OCI-M2 (cell line): Measurements from ENCODE around the gene TEX44.
A peak's percentile ranks its signal among the peaks of the same experiment; 100 is the strongest.
"Not testable (repeated sequence)": the region's sequence is repeated elsewhere in the genome, so short reads cannot be mapped to it uniquely, and the experiment has no call there.

ENCODE experiments used
- DNase-seq: peaks from one replicate; lab custom pipeline; 2025; ENCODE audit not compliant: unreplicated experiment; lab: John Stamatoyannopoulos, UW

TEX44 gene

DNA sequence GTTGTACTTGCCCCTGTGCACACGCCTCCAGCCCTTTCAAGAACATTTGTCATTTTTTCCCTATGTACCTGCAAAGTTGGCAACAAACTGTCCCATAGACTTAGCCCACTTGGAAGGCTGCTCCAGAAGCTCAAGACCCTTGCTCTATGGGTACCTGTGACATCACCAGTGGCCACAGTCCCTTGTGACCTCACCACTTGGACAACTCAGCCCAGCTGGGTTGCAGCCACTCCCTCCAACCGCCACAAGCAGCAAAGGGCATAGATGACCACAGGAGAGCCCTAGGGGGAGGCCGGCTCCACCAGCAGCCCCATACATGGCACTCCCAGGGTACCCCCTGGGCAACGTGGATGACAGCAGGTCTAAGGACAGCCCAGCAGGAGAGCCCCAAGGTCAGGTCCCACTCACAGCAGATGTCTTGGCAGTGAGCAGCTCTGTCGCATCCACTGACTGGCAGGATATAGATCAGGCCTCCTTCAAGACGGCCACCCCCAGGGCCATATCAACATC, at the start of gene TEX44:
TSS of gene TEX44 (plus strand) at position 229 of the 510 bp plus-strand sequence. CDS start at position 317, 88 bp downstream.
- DNase-seq, result no peak

GRCh38 chr2:231545105-231545902, 47.4 kb upstream of the TEX44 start:
- DNase-seq, result peak; percentile 31

DNA sequence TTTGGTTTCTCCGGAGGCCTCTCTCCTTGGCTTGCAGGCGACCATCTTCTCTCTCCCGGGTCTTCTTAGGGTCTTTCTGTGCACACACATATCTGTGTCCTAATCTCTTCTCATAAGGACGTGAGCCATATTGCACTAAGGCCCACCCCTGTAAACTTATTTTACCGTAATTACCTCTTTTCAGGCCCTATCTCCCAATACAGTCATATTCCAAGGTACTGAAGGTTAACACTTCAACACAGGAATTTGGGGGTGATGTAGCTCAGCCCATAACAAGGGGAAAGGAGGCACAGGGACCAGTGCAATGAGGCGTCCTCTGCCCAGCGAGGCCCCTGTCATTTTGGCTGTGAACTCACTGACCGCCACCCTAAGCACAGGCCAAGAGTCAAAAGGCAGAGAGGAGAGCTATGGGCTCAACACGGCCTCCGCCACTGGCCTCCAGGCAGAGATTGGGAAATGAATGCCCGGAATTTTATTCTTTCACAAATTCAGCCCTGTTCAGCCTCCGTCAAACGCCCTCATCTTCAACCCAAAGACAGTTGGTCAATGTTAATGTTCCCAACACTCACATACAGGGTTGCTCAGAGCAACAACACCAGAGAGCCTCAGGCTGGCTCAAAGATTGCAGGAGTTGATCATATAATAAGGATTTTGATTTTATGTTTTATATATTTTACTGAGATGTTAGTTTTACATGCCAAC, 46.5 kb upstream of the TEX44 start:
- no peak for DNase-seq

- DNase-seq, result no peak
Measured at GRCh38 chr2:231547315-231548110, 45.2 kb upstream of the TEX44 start.

- DNase-seq, result no peak
Measured at GRCh38 chr2:231548752-231549151, 43.9 kb upstream of the TEX44 start.

DNA sequence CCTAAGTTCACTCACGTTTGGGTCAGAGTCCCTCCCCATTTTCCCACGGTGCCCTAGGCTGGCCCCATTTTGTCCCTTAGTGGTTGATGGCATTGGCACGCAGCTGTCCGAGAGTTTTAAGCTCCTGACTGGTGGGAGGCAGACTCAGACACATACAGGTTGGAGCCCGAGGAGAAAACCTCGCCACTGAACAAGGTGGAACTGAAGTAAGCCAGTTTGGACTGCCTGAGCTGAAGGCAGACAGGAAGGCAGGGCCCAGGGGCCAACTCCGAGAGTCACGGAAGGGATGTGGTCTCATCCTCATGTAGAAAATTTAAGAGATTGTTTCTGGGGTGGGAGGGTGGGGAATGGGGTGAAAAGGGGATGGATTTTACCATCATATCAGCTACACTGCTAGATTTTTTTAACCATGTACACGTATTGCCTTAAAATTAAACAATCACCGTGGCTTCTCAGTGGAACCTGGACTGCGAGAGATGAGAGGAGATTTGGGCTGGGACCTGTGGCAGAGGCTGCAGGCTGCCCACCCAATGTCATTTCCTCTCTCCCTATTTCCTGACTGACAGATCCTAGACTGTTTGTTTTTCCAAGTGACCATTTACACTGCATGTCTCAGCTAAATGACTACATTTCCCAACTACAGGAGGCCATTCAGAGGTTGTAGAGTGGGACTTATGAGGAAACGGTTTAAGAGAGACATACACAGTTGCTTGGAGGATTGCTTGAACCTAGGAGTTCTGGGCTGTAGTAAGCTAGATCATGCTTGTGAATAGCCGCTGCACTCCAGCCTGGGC, 43.0 kb upstream of the TEX44 start:
- no peak for DNase-seq

DNA sequence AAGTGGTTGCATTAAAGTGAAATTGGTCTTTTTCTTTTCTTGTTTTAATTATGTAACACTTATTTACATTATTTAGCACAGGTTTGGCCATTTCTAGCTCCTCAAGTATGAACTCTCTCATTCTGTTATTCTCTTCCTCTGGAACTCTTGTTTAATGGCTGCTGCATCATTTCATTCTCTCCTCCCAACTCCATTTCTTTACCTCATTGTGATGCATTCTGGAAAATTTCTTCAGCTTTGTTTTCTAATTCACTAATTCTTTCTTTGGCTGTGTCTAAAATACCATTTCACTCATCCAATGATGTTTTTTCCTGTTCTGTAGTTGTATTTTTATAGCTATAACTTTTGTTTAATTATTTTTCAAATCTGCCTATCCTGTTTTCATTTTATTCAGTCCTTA, 39.9 kb upstream of the TEX44 start:
- DNase-seq, result no peak

GRCh38 chr2:231554327-231554726, 38.3 kb upstream of the TEX44 start:
- DNase-seq, result no peak

- no peak for DNase-seq
Measured at GRCh38 chr2:231554748-231555545, 37.7 kb upstream of the TEX44 start.

- not testable (repeated sequence) for DNase-seq
Measured at GRCh38 chr2:231556496-231556895, 36.2 kb upstream of the TEX44 start.

DNA sequence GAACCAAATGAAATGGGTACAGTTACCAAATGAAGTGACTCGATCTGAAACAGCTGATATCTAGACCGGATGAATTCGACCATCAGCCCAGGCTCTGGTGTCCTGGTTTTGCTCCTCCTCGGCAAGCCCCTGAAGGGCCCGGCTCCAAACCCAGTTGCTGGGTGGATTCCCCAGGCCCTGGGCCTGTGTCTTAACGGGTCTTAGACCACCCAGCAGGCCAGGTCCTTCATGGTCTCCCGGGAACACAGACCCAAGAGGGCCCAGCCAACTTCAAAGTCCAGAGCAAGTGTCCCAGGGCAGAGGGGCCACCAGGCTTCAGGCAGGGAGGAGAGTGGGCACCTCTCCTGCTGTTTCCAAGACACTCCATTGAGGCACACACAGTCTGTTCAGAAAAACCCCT, 35.7 kb upstream of the TEX44 start:
- DNase-seq, result no peak

- DNase-seq, result peak; percentile 16
Measured at GRCh38 chr2:231557571-231558217, 35.0 kb upstream of the TEX44 start.

GRCh38 chr2:231563378-231563961, 29.2 kb upstream of the TEX44 start:
- DNase-seq, result peak; percentile 29

GRCh38 chr2:231565887-231566594, 26.6 kb upstream of the TEX44 start:
- DNase-seq, result no peak

DNA sequence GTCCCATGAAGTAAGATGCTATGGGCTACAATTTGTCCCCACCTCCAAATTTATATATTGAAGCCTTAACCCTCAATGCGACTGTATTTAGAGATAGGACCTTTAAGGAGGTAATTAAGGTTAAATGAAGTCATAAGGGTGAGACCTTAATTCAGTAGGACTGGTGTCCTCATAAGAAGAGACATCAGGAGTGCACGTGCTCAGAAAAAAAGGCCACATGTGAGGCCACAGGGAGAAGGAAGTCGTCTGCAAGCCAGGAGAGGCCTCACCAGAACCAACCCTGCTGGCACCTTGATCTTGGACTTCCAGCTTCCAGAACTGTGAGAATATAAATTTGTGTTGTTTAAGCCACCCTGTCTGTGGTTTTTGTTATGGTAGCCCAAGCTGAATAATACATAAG, 25.5 kb upstream of the TEX44 start:
- DNase-seq, result no peak

DNA sequence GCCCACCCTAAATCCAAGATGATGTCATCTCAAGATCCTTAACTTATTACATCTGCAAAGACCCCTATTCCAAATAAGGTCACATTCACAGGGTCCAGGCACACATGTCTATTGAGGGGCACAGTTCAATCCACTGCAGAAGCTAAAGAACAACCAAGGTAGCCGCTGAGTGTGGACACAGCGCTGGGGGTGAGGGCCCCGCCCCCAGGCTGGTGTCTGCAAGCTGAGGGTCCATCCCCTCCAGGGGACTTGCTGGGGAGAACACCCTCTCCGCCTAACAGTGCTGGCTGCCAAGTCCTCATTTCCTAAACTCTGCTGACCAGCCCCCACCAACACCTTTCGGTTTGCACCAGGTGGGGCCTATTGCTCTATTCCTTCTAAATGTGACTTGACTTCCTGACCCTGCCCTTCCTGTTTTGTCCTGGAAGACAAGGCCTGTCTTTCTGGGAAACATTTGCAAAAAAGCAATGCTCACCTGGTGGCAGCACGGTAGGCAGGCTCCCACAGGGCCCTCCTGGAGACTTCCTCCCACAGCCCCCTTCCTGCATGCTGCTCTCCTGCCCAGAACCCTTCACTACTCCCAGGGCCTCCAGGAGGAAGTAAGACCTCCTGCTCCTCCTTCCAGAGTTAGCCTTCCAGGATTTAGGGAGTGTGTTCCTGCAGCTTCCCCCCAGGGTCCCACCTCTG, 24.4 kb upstream of the TEX44 start:
- DNase-seq, result no peak

GRCh38 chr2:231568785-231569435, 23.8 kb upstream of the TEX44 start:
- no peak for DNase-seq
